ENCODE measurements around the gene RUSC2.
"Not testable (repeated sequence)": the region's sequence is repeated elsewhere in the genome, so short reads cannot be mapped to it uniquely, and the experiment has no call there.

DNA sequence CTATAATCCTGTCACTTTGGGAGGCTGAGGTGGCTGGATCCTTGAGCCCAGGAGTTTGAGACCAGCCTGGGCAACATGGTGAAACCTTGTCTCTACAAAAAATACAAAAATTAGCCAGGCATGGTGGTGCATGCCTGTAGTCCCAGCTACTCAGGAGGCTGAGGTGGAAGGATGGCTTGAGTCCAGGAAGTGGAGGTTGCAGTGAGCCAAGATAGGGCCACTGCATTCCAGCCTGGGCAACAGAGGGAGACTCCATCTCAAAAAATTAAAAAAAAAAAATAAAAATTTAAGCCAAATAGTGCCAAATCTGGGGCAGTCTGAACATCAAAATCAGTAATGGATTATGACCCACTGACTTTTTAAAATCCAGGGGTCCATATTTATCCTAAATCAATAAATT lies 33.6 kb downstream of the RUSC2 start:
- TF ChIP-seq, protein P1, sequence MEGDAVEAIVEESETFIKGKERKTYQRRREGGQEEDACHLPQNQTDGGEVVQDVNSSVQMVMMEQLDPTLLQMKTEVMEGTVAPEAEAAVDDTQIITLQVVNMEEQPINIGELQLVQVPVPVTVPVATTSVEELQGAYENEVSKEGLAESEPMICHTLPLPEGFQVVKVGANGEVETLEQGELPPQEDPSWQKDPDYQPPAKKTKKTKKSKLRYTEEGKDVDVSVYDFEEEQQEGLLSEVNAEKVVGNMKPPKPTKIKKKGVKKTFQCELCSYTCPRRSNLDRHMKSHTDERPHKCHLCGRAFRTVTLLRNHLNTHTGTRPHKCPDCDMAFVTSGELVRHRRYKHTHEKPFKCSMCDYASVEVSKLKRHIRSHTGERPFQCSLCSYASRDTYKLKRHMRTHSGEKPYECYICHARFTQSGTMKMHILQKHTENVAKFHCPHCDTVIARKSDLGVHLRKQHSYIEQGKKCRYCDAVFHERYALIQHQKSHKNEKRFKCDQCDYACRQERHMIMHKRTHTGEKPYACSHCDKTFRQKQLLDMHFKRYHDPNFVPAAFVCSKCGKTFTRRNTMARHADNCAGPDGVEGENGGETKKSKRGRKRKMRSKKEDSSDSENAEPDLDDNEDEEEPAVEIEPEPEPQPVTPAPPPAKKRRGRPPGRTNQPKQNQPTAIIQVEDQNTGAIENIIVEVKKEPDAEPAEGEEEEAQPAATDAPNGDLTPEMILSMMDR (IDR thresholded peaks at IDR 0.05; ENCODE audit: poor library complexity) = not testable (repeated sequence)
- TF ChIP-seq EZH2 (IDR thresholded peaks at IDR 0.05; ENCODE audit: borderline replicate concordance); EZH2phosphoT487 (IDR thresholded peaks at IDR 0.05; ENCODE audit: low read depth, severe bottlenecking, unreplicated experiment): not testable (repeated sequence)

Data from hepatocyte (in vitro differentiated cells).